B cell (primary cell): ENCODE measurements around the gene PGGHG.

Source experiments
- EZH2 ChIP-seq: IDR thresholded peaks from 2 replicates; pipeline ENCODE4 v1.6.1; 2012; ENCODE audit warnings: borderline replicate concordance, low read depth, mild to moderate bottlenecking, moderate library complexity, low read length; ENCODE audit not compliant: insufficient read depth, poor library complexity, severe bottlenecking
- TF ChIP-seq, protein P1 (sequence below): fragments of 200-600 bp; IDR thresholded peaks from one replicate; pipeline ENCODE4 v1.8.0; 2022; ENCODE audit warnings: antibody characterized with exemption, mild to moderate bottlenecking

DNA sequence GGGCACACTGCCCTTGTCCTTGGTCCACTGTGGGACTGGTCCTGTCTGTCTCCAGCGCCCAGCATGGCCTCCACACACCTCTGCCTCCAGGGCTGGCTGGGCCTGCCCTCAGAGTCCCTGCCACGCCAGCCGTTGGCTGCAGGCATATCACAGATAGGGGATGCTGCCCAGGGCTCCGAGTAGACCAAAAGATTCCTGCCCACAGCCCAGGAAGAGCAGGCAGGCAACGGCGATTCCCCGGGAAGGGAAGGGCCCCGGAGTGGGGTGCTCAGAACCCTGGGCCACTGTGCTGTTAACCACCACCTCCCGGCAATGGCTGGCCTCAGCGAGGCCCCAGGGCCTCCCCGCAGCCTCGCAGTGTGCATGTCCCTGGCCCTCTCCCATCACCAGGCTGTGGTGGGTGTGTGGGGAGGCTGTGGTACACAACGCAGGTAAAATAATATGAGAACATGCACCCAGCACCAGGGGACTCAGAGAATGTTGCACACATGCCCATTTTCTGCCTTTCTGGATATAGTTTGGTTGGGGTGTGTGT is 8.2 kb downstream of the PGGHG start:
- TF ChIP-seq, protein P1, sequence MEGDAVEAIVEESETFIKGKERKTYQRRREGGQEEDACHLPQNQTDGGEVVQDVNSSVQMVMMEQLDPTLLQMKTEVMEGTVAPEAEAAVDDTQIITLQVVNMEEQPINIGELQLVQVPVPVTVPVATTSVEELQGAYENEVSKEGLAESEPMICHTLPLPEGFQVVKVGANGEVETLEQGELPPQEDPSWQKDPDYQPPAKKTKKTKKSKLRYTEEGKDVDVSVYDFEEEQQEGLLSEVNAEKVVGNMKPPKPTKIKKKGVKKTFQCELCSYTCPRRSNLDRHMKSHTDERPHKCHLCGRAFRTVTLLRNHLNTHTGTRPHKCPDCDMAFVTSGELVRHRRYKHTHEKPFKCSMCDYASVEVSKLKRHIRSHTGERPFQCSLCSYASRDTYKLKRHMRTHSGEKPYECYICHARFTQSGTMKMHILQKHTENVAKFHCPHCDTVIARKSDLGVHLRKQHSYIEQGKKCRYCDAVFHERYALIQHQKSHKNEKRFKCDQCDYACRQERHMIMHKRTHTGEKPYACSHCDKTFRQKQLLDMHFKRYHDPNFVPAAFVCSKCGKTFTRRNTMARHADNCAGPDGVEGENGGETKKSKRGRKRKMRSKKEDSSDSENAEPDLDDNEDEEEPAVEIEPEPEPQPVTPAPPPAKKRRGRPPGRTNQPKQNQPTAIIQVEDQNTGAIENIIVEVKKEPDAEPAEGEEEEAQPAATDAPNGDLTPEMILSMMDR = no peak
- TF ChIP-seq EZH2 = no peak
